K562 (cell line): ENCODE results near the gene GABARAPL2. TPM values are rescaled to one million over a fixed set of nuclear protein-coding genes. Genes with fewer than 3 reads are reported as not detected.

Source experiments
- DPF2 ChIP-seq: fragments of 450-650 bp; IDR thresholded peaks from 2 replicates; pipeline ENCODE4 v1.6.1; 2016
- ELF4 ChIP-seq: fragments of 450-650 bp; formaldehyde crosslinking; IDR thresholded peaks from 2 replicates; pipeline ENCODE4 v1.4.0; 2022; ENCODE audit warnings: missing genetic modification characterization
- JUND ChIP-seq, 2 experiments: IDR thresholded peaks; 2 replicates in 1 of 2; 3 replicates in 1 of 2; pipeline ENCODE4 v1.6.1; 2011; ENCODE audit warnings: borderline replicate concordance in 2 of 2, low read depth in 2 of 2, low read length in 2 of 2, improper control_type of control experiment in 1 of 2, missing biosample characterization in 1 of 2, missing genetic modification characterization in 1 of 2, missing genetic modification reagents in 1 of 2
- LARP7 ChIP-seq: fragments of 450-650 bp; IDR thresholded peaks from 2 replicates; pipeline ENCODE4 v1.6.1; 2016
- TBL1XR1 ChIP-seq, 2 experiments: IDR thresholded peaks; 2 replicates each; pipeline ENCODE4 v1.6.1; 2012; ENCODE audit warnings: improper control_type of control experiment in 2 of 2, low read length in 2 of 2, mild to moderate bottlenecking in 1 of 2
- TRIM24 ChIP-seq, 2 experiments: fragments of 450-650 bp; IDR thresholded peaks; 2 replicates each; pipeline ENCODE4 v1.6.1; 2016
- ZNF146 ChIP-seq: IDR thresholded peaks from one replicate; pipeline ENCODE4 v1.6.1; 2018; ENCODE audit warnings: missing compliant biosample characterization; ENCODE audit not compliant: unreplicated experiment
- ZNF778 ChIP-seq: fragments of 450-650 bp; formaldehyde crosslinking; IDR thresholded peaks from 2 replicates; pipeline ENCODE4 v1.4.0; 2020; ENCODE audit warnings: mild to moderate bottlenecking, moderate library complexity
- ZZZ3 ChIP-seq: fragments of 450-650 bp; IDR thresholded peaks from 2 replicates; pipeline ENCODE4 v1.6.1; 2016; ENCODE audit warnings: antibody characterized with exemption, mild to moderate bottlenecking, moderate library complexity
- polyA plus RNA-seq, 8 experiments: library from polyadenylated mRNA; depleted of rRNA in 4 of 8; stranded (reverse) in 5 of 8; unstranded in 3 of 8; fragments of >200 nt; fragmentation: Nextera tagmentation in 2 of 8; fragmentation: Illumina TruSeq in 1 of 8; extraction: Ambion mirVana in 2 of 8; extraction: Trizol in 1 of 8; gene quantifications; 2 replicates each; pipeline versions ENCODE4 v1.2.1 to v1.2.3, GENCODE V29; 2011 to 2014; ENCODE audit warnings: inconsistent platforms in 1 of 8, missing spikeins in 1 of 8
- total RNA-seq, 7 experiments: library from RNA; depleted of rRNA in 6 of 7; stranded (reverse); fragments of >200 nt in 6 of 7; fragmentation: Illumina TruSeq in 2 of 7; extraction: Trizol in 2 of 7; gene quantifications; 2 replicates each; pipeline versions ENCODE4 v1.2.1 to v1.2.3, GENCODE V29; 2011 to 2021; ENCODE audit warnings: low replicate concordance in 1 of 7
- TF ChIP-seq, protein P1 (sequence below): fragments of 450-650 bp; IDR thresholded peaks from 2 replicates; pipeline ENCODE4 v1.6.1; 2016; ENCODE audit warnings: mild to moderate bottlenecking, moderate library complexity
- TF ChIP-seq, protein P2 (sequence below): fragments of 250-450 bp; sonication (Bioruptor Pico); IDR thresholded peaks from 2 replicates; pipeline ENCODE4 v1.8.0; 2021; ENCODE audit warnings: borderline replicate concordance, mild to moderate bottlenecking, moderate library complexity; ENCODE audit not compliant: poor library complexity, severe bottlenecking
- TF ChIP-seq, protein P3 (sequence below): fragments of 250-450 bp; sonication (Bioruptor Pico); IDR thresholded peaks from 2 replicates; pipeline ENCODE4 v1.4.0; 2020; ENCODE audit warnings: borderline replicate concordance

Gene GABARAPL2
- total and polyA plus RNA-seq, 9 of the 15 experiments (the other 6 are each of a cell fraction or from before 2014, with no cell fraction given), result 42.1 to 288 (median 91.8) TPM

DNA sequence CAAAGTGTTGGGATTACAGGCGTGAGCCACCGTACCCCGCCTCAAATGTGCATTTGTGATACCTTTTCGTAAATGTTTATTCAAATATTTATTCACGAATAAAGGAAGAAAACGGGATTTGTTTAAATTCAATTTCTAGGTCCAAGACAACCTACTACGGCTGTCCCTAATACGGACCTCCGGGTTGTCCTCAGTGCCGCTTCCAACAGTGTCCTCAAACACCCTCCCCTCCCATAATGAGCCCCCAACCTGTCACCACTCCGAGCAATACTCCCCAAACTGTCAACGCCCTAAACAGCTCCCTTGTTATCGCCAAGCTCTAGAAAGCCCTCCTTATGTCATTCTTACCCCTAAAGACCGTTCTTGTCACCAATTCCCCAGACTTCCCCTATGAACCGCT is 539 bp upstream of the GABARAPL2 start (continued):
- TF ChIP-seq, protein P1, sequence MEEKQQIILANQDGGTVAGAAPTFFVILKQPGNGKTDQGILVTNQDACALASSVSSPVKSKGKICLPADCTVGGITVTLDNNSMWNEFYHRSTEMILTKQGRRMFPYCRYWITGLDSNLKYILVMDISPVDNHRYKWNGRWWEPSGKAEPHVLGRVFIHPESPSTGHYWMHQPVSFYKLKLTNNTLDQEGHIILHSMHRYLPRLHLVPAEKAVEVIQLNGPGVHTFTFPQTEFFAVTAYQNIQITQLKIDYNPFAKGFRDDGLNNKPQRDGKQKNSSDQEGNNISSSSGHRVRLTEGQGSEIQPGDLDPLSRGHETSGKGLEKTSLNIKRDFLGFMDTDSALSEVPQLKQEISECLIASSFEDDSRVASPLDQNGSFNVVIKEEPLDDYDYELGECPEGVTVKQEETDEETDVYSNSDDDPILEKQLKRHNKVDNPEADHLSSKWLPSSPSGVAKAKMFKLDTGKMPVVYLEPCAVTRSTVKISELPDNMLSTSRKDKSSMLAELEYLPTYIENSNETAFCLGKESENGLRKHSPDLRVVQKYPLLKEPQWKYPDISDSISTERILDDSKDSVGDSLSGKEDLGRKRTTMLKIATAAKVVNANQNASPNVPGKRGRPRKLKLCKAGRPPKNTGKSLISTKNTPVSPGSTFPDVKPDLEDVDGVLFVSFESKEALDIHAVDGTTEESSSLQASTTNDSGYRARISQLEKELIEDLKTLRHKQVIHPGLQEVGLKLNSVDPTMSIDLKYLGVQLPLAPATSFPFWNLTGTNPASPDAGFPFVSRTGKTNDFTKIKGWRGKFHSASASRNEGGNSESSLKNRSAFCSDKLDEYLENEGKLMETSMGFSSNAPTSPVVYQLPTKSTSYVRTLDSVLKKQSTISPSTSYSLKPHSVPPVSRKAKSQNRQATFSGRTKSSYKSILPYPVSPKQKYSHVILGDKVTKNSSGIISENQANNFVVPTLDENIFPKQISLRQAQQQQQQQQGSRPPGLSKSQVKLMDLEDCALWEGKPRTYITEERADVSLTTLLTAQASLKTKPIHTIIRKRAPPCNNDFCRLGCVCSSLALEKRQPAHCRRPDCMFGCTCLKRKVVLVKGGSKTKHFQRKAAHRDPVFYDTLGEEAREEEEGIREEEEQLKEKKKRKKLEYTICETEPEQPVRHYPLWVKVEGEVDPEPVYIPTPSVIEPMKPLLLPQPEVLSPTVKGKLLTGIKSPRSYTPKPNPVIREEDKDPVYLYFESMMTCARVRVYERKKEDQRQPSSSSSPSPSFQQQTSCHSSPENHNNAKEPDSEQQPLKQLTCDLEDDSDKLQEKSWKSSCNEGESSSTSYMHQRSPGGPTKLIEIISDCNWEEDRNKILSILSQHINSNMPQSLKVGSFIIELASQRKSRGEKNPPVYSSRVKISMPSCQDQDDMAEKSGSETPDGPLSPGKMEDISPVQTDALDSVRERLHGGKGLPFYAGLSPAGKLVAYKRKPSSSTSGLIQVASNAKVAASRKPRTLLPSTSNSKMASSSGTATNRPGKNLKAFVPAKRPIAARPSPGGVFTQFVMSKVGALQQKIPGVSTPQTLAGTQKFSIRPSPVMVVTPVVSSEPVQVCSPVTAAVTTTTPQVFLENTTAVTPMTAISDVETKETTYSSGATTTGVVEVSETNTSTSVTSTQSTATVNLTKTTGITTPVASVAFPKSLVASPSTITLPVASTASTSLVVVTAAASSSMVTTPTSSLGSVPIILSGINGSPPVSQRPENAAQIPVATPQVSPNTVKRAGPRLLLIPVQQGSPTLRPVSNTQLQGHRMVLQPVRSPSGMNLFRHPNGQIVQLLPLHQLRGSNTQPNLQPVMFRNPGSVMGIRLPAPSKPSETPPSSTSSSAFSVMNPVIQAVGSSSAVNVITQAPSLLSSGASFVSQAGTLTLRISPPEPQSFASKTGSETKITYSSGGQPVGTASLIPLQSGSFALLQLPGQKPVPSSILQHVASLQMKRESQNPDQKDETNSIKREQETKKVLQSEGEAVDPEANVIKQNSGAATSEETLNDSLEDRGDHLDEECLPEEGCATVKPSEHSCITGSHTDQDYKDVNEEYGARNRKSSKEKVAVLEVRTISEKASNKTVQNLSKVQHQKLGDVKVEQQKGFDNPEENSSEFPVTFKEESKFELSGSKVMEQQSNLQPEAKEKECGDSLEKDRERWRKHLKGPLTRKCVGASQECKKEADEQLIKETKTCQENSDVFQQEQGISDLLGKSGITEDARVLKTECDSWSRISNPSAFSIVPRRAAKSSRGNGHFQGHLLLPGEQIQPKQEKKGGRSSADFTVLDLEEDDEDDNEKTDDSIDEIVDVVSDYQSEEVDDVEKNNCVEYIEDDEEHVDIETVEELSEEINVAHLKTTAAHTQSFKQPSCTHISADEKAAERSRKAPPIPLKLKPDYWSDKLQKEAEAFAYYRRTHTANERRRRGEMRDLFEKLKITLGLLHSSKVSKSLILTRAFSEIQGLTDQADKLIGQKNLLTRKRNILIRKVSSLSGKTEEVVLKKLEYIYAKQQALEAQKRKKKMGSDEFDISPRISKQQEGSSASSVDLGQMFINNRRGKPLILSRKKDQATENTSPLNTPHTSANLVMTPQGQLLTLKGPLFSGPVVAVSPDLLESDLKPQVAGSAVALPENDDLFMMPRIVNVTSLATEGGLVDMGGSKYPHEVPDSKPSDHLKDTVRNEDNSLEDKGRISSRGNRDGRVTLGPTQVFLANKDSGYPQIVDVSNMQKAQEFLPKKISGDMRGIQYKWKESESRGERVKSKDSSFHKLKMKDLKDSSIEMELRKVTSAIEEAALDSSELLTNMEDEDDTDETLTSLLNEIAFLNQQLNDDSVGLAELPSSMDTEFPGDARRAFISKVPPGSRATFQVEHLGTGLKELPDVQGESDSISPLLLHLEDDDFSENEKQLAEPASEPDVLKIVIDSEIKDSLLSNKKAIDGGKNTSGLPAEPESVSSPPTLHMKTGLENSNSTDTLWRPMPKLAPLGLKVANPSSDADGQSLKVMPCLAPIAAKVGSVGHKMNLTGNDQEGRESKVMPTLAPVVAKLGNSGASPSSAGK, result no peak
- TF ChIP-seq, protein P2, sequence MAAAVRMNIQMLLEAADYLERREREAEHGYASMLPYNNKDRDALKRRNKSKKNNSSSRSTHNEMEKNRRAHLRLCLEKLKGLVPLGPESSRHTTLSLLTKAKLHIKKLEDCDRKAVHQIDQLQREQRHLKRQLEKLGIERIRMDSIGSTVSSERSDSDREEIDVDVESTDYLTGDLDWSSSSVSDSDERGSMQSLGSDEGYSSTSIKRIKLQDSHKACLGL, result no peak
- TF ChIP-seq TRIM24 (IDR thresholded peaks at IDR 0.05) (0 out of 4 replicates have a peak, but pooled peaks of 1 of the 2 experiments have one; percentile 11), ELF4 (CRISPR knock-in tag) (peak; percentile 79), DPF2 (peak; percentile 58; the same call in 1 of the 2 replicates), ZNF146 (CRISPR knock-in tag) (no peak), JUND (IDR thresholded peaks at IDR 0.05; ENCODE audit: borderline replicate concordance, low read depth, low read length) (0 out of 2 replicates have a peak, but pooled peaks have one; percentile 22), JUND (tag; IDR thresholded peaks at IDR 0.05; ENCODE audit: borderline replicate concordance, low read depth, low read length) (no peak), LARP7 (peak; percentile 34; the same call in 1 of the 2 replicates), ZZZ3 (no peak), TBL1XR1 (IDR thresholded peaks at IDR 0.05; ENCODE audit: low read length in 2 of 2) (0 out of 4 replicates have a peak, but pooled peaks of 1 of the 2 experiments have one; percentile 28), ZNF778 (no peak)
- TF ChIP-seq, protein P3, sequence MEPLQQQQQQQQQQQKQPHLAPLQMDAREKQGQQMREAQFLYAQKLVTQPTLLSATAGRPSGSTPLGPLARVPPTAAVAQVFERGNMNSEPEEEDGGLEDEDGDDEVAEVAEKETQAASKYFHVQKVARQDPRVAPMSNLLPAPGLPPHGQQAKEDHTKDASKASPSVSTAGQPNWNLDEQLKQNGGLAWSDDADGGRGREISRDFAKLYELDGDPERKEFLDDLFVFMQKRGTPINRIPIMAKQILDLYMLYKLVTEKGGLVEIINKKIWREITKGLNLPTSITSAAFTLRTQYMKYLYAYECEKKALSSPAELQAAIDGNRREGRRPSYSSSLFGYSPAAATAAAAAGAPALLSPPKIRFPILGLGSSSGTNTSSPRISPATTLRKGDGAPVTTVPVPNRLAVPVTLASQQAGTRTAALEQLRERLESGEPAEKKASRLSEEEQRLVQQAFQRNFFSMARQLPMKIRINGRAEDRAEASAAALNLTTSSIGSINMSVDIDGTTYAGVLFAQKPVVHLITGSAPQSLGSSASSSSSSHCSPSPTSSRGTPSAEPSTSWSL (CRISPR knock-in tag), result no peak
